Nephron progenitor cell (in vitro differentiated cells): ENCODE results near the gene ZNF107.
"Not testable (repeated sequence)": the region's sequence is repeated elsewhere in the genome, so short reads cannot be mapped to it uniquely, and the experiment has no call there.

ENCODE experiments used
- DNase-seq: peaks from one replicate; pipeline ENCODE4 v3.0.0; 2021
- H3K27ac Mint-ChIP-seq: 2 replicates; pipeline ENCODE4 v1.8.0; 2021; ENCODE audit warnings: mild to moderate bottlenecking, moderate library complexity, mixed read lengths
- H3K27me3 Mint-ChIP-seq: 2 replicates; pipeline ENCODE4 v1.8.0; 2021; ENCODE audit warnings: mild to moderate bottlenecking, low read depth, mixed read lengths; ENCODE audit not compliant: poor library complexity
- H3K36me3 Mint-ChIP-seq: 2 replicates; pipeline ENCODE4 v1.8.0; 2021; ENCODE audit warnings: low read depth, mixed read lengths
- H3K4me1 Mint-ChIP-seq: 2 replicates; pipeline ENCODE4 v1.8.0; 2021; ENCODE audit warnings: mixed read lengths
- H3K4me3 Mint-ChIP-seq: 2 replicates; pipeline ENCODE4 v1.8.0; 2021; ENCODE audit warnings: mild to moderate bottlenecking, moderate library complexity, mixed read lengths
- H3K9me3 Mint-ChIP-seq: 2 replicates; pipeline ENCODE4 v1.8.0; 2021; ENCODE audit warnings: mild to moderate bottlenecking, moderate library complexity, mixed read lengths
- TF ChIP-seq, protein P1 (sequence below): fragments of 200-600 bp; sonication (generic); IDR thresholded peaks from 2 replicates; pipeline ENCODE4 v1.5.0; 2021; ENCODE audit warnings: antibody characterized with exemption

Gene ZNF107

DNA sequence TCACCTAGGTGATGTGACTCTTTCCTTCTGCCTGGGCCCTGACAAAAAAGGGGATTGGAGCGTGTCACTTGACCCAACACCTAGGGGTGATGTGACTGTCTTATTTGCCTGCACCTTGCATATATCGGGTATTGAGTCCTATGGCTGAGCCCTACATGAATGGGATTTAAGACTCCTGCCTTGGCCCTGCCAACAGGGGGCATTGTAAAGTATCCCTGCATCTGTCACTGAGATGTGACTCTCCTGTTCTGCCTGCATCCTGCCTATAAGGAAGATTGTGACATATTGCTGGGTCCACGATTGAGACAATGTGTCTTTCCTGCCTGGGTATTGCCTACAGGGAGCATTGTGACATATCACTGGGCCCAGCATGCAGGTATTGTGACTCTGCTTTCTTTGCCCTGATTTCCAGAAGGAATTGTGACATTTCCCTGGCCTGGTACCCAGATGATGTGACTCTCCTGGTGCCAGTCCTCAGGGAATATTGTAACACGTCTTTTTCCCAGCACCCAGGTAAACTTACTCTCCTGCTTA, 14.2 kb upstream of the ZNF107 start:
- Mint-ChIP-seq H3K9me3 (peaks cover 73% of the 10 kb centered on the region), H3K36me3 (no peaks in the 10 kb centered on the region), H3K27me3 (no peaks in the 10 kb centered on the region), H3K4me1 (no peaks in the 10 kb centered on the region), H3K27ac (no peak overlapping the region), H3K4me3 (no peak overlapping the region)
- no peak for DNase-seq
- TF ChIP-seq, protein P1, sequence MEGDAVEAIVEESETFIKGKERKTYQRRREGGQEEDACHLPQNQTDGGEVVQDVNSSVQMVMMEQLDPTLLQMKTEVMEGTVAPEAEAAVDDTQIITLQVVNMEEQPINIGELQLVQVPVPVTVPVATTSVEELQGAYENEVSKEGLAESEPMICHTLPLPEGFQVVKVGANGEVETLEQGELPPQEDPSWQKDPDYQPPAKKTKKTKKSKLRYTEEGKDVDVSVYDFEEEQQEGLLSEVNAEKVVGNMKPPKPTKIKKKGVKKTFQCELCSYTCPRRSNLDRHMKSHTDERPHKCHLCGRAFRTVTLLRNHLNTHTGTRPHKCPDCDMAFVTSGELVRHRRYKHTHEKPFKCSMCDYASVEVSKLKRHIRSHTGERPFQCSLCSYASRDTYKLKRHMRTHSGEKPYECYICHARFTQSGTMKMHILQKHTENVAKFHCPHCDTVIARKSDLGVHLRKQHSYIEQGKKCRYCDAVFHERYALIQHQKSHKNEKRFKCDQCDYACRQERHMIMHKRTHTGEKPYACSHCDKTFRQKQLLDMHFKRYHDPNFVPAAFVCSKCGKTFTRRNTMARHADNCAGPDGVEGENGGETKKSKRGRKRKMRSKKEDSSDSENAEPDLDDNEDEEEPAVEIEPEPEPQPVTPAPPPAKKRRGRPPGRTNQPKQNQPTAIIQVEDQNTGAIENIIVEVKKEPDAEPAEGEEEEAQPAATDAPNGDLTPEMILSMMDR: no peak

GRCh38 chr7:64653721-64654401, 12.1 kb upstream of the ZNF107 start:
- Mint-ChIP-seq H3K9me3 (peaks cover 80% of the 10 kb centered on the region), H3K4me1 (no peaks in the 10 kb centered on the region), H3K36me3 (no peaks in the 10 kb centered on the region), H3K27ac (no peak overlapping the region), H3K27me3 (no peaks in the 10 kb centered on the region), H3K4me3 (no peak overlapping the region)
- TF ChIP-seq, protein P1: no peak
- DNase-seq: no peak

DNA sequence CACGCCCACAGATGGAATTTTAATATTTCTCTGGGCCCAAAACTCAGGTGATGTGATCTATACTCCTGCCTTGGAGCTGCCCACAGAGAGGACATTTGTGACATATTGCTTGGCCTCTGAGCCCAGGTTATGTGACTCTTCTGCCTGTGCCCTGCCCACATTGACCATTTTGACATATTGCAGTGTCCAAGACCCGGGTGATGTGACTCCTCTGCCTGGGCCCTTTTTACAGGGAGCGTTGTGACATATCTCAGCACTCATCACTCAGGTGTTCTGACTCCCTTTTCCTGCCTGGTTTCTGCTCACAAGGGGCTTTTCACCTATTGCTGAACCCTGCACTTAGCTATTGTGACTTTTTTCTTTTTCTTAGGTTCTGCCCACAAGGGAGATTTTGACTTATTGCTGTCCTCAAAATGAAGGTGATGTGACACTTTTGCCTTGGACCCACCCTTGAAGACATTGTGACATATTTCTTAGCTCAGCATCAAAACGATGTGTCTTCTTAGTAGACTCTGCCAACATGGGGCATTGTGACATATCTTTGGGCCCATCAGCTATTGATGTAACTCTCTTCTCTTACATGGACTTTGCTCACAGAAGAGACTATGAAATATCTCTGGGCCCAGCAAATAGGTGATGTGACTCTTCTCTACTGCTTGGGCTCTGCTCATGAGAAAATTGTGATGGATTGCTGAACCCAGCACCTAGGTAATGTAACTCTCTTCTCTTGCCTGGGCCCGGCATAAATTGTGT, 11.0 kb upstream of the ZNF107 start:
- Mint-ChIP-seq H3K9me3 (peaks cover 83% of the 10 kb centered on the region), H3K4me1 (no peaks in the 10 kb centered on the region), H3K36me3 (no peaks in the 10 kb centered on the region), H3K27ac (no peak overlapping the region), H3K27me3 (no peaks in the 10 kb centered on the region), H3K4me3 (no peak overlapping the region)
- no peak for DNase-seq
- TF ChIP-seq, protein P1: no peak

DNA sequence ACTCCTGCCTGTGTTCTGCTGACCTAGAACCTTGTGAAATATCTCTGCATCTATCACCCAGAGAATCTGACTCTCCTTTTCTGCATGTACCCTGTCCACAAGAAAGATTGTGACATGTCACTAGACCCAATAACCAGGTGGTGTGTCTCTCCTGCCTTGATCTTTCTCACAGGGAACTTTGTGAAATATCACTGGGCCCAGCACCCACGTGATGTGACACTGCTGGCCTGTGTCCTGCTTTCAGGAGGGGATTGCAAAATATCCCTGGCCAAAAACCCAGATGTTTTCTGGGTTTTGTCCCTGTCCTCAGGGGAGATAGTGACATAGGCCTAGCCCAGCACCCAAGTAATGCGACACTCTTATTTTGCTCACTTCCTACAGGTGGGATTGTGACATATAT, 10.1 kb upstream of the ZNF107 start:
- DNase-seq: no peak
- Mint-ChIP-seq H3K27ac (no peak overlapping the region), H3K36me3 (no peaks in the 10 kb centered on the region), H3K27me3 (no peaks in the 10 kb centered on the region), H3K4me3 (no peak overlapping the region), H3K9me3 (peaks cover 78% of the 10 kb centered on the region), H3K4me1 (no peaks in the 10 kb centered on the region)
- TF ChIP-seq, protein P1: no peak

DNA sequence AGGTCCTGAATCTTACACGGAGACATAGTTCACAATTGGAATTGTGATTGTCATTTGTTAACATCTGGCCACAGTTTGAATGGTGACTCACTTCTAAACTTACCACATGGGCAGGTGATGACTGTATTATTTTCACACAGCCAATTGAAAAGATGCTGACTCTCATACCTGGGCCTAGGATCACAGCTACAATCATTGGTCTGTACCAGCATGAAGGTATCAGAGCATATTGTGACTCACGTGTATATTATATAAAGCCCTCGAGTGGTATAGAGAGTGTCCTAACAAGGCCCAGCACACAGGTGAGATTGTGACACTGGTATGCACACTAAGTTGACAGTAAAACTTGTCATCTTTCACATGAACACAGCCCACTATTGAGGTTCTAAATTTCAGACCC, 9.4 kb upstream of the ZNF107 start:
- H3K4me3 Mint-ChIP-seq: no peak overlapping the region
- TF ChIP-seq, protein P1: no peak
- peaks cover 77% of the 10 kb centered on the region for H3K9me3 Mint-ChIP-seq
- no peaks in the 10 kb centered on the region for H3K4me1 Mint-ChIP-seq
- no peak for DNase-seq
- peaks cover 3% of the 10 kb centered on the region for H3K27me3 Mint-ChIP-seq
- H3K36me3 Mint-ChIP-seq: no peaks in the 10 kb centered on the region
- no peak overlapping the region for H3K27ac Mint-ChIP-seq

DNA sequence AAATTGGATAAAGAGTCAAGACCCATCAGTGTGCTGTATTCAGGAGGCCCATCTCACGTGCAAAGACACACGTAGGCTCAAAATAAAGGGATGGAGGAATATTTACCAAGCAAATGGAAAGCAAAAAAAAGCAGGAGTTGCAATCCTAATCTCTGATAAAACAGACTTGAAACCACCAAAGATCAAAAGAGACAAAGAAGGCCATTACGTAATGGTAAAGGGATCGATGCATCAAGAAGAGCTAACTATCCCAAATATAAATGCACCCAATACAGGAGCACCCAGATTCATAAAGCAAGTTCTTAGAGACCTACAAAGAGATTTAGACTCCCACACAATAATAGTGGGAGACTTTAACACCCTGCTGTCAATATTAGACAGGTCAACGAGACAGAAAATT, 3.8 kb upstream of the ZNF107 start:
- H3K9me3 Mint-ChIP-seq: peaks cover 73% of the 10 kb centered on the region
- H3K27me3 Mint-ChIP-seq, DNase-seq, H3K4me3 Mint-ChIP-seq, H3K27ac Mint-ChIP-seq, H3K4me1 Mint-ChIP-seq, H3K36me3 Mint-ChIP-seq: not testable (repeated sequence)
